ENCODE results near the gene DCXR. TPM values are rescaled to one million over a fixed set of nuclear protein-coding genes. Genes with fewer than 3 reads are reported as not detected.
A peak's percentile ranks its signal among the peaks of the same experiment; 100 is the strongest.

Gene DCXR
- total RNA-seq, 6 experiments from 2014 or later: 73.4 to 100 (median 84.8) TPM

- H3K4me1 Mint-ChIP-seq (ENCODE audit: low read depth): no peaks in the 10 kb centered on the region; the same call in 1 of the 2 replicates
- TF ChIP-seq, protein P1, sequence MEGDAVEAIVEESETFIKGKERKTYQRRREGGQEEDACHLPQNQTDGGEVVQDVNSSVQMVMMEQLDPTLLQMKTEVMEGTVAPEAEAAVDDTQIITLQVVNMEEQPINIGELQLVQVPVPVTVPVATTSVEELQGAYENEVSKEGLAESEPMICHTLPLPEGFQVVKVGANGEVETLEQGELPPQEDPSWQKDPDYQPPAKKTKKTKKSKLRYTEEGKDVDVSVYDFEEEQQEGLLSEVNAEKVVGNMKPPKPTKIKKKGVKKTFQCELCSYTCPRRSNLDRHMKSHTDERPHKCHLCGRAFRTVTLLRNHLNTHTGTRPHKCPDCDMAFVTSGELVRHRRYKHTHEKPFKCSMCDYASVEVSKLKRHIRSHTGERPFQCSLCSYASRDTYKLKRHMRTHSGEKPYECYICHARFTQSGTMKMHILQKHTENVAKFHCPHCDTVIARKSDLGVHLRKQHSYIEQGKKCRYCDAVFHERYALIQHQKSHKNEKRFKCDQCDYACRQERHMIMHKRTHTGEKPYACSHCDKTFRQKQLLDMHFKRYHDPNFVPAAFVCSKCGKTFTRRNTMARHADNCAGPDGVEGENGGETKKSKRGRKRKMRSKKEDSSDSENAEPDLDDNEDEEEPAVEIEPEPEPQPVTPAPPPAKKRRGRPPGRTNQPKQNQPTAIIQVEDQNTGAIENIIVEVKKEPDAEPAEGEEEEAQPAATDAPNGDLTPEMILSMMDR (IDR thresholded peaks at IDR 0.05): no peak
- peaks cover 6% of the 10 kb centered on the region; the same call in 1 of the 2 replicates for H3K36me3 Mint-ChIP-seq (ENCODE audit: low read depth)
- no peak overlapping the region for H3K27ac Mint-ChIP-seq
- H3K9me3 Mint-ChIP-seq: no peaks in the 10 kb centered on the region
- peaks cover 4% of the 10 kb centered on the region; the same call in 1 of the 2 replicates for H3K27me3 Mint-ChIP-seq (ENCODE audit: insufficient read depth)
- no peak for DNase-seq
- peak overlapping the region; percentile 39 for H3K4me3 Mint-ChIP-seq
These were observed 5.4 kb downstream of the DCXR start for GRCh38 chr17:82031885-82032627.

DNA sequence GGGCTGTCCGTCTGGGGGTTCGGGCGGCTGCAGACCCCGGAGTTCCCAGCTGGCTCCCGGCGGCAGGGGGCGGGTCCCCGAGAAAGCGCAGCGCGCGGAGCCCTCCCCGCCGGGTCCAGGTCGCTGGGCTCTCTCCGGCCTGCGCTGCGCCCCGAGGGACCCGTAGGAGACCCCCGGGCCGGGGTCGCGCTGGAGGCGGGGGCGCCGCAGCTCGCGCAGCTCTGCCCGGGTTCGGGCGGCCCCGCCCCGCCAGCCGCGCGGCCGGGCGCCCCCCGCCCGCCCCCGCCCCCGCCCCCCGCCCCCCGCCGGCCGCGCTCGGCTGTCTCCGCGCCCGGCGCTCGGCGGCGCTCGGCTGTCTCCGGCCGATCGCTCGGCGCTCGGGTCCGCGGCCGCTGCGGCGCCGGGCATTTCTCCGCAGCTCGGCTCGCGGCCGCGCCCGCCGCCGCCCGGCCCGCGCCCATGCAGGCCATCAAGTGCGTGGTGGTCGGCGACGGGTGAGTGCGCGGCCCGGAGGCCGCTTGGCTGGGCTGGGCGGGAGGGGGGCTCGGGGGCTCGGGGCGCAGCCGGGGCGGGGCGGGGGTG lies 6.1 kb downstream of the DCXR start, which contains the start of gene RAC3:
Gene RAC3 (plus strand): TSS at position 376 of the 582 bp plus-strand sequence. CDS start 84 bp downstream, at position 460.
- H3K36me3 Mint-ChIP-seq (ENCODE audit: low read depth): peaks cover 6% of the 10 kb centered on the region; the same call in 1 of the 2 replicates
- peak within 1 kb of the TSS; percentile 80 for H3K4me3 Mint-ChIP-seq
- peaks cover 4% of the 10 kb centered on the region; the same call in 1 of the 2 replicates for H3K27me3 Mint-ChIP-seq (ENCODE audit: insufficient read depth)
- no peak for DNase-seq
- H3K27ac Mint-ChIP-seq: no peak within 1 kb of the TSS; the same call in 1 of the 2 replicates
- no peaks in the 10 kb centered on the region; the same call in 1 of the 2 replicates for H3K4me1 Mint-ChIP-seq (ENCODE audit: low read depth)
- H3K9me3 Mint-ChIP-seq: no peaks in the 10 kb centered on the region
- TF ChIP-seq, protein P1 (IDR thresholded peaks at IDR 0.05): no peak

- H3K4me1 Mint-ChIP-seq (ENCODE audit: low read depth): no peaks in the 10 kb centered on the region; the same call in 1 of the 2 replicates
- H3K36me3 Mint-ChIP-seq (ENCODE audit: low read depth): peaks cover 6% of the 10 kb centered on the region; the same call in 1 of the 2 replicates
- peak; percentile 67 for DNase-seq
- TF ChIP-seq, protein P1 (IDR thresholded peaks at IDR 0.05): peak; percentile 93
- H3K4me3 Mint-ChIP-seq: peak overlapping the region; percentile 80
- no peaks in the 10 kb centered on the region for H3K9me3 Mint-ChIP-seq
- H3K27me3 Mint-ChIP-seq (ENCODE audit: insufficient read depth): peaks cover 4% of the 10 kb centered on the region; the same call in 1 of the 2 replicates
- no peak overlapping the region; the same call in 1 of the 2 replicates for H3K27ac Mint-ChIP-seq
These were observed 6.8 kb downstream of the DCXR start for GRCh38 chr17:82030470-82031302.

- Mint-ChIP-seq H3K27ac (no peak overlapping the region), H3K9me3 (no peaks in the 10 kb centered on the region), H3K27me3 (ENCODE audit: insufficient read depth) (peaks cover 4% of the 10 kb centered on the region), H3K4me1 (ENCODE audit: low read depth) (no peaks in the 10 kb centered on the region; the same call in 1 of the 2 replicates), H3K4me3 (no peak overlapping the region), H3K36me3 (ENCODE audit: low read depth) (peaks cover 3% of the 10 kb centered on the region; the same call in 1 of the 2 replicates)
- TF ChIP-seq, protein P1 (IDR thresholded peaks at IDR 0.05): no peak
- no peak for DNase-seq
These were observed 7.5 kb downstream of the DCXR start for GRCh38 chr17:82029990-82030469.

DNA sequence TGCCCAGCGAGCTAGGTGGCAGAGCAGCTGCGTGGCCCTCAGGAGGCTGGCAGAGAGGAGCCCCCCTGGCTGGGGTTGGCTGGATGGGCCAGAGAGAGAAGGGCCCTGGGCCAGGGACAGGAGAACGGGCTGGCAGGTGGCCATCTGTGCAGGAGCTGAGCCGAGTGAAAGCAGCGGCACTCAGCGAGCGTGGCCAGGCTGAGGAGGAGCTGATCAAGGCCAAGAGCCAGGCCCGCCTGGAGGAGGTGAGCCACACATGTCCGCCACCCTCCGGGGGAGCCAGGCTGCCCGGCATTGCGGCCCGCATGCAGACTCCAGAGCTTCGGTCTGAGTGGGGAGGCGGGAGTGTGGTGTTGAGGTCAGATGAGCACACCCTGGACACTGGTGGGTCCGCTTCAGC lies 8.1 kb downstream of the DCXR start:
- H3K36me3 Mint-ChIP-seq (ENCODE audit: low read depth): no peaks in the 10 kb centered on the region
- no peak overlapping the region for H3K4me3 Mint-ChIP-seq
- TF ChIP-seq, protein P1 (IDR thresholded peaks at IDR 0.05): no peak
- H3K9me3 Mint-ChIP-seq: no peaks in the 10 kb centered on the region
- H3K4me1 Mint-ChIP-seq (ENCODE audit: low read depth): 0 out of 2 replicates have a peak, but pooled peaks cover under 1% of the 10 kb centered on the region
- H3K27ac Mint-ChIP-seq: no peak overlapping the region
- DNase-seq: no peak
- H3K27me3 Mint-ChIP-seq (ENCODE audit: insufficient read depth): peaks cover 4% of the 10 kb centered on the region
